Measurements from ENCODE around the gene MED27.

MED27 gene

GRCh38 chr9:131885144-131885609, 194.5 kb downstream of the MED27 start:
- no peak for DNase-seq (ENCODE audit: low read depth, low spot score)

- no peak for DNase-seq (ENCODE audit: low read depth, low spot score)
Observed at GRCh38 chr9:131884222-131884621, 195.4 kb downstream of the MED27 start.

- DNase-seq (ENCODE audit: low read depth, low spot score), result no peak
Observed at GRCh38 chr9:131880833-131881583, 198.7 kb downstream of the MED27 start.

DNA sequence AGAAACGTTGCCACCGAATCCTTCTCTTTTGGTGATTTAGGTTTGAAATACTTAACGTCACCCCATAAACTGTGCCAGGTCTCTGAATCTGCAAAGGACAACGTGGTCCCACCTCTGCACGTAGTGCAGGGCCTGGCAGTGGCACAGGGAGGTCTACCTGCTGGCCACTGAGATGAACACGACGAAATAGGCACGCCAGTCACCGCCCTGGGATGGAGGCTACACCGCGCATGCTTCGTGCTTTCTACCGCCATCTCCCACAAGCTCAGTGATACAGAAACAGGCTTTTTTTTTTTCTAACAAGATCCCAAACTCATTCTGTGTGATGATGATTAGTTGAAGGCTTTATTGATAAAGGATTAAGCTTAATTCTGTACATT, 199.8 kb downstream of the MED27 start:
- DNase-seq (ENCODE audit: low read depth, low spot score), result no peak

GRCh38 chr9:131879181-131879910, 200.3 kb downstream of the MED27 start:
- no peak for DNase-seq (ENCODE audit: low read depth, low spot score)

GRCh38 chr9:131876486-131876885, 203.2 kb downstream of the MED27 start:
- no peak for DNase-seq (ENCODE audit: low read depth, low spot score)

GRCh38 chr9:131875828-131876485, 203.7 kb downstream of the MED27 start:
- DNase-seq (ENCODE audit: low read depth, low spot score), result no peak

DNA sequence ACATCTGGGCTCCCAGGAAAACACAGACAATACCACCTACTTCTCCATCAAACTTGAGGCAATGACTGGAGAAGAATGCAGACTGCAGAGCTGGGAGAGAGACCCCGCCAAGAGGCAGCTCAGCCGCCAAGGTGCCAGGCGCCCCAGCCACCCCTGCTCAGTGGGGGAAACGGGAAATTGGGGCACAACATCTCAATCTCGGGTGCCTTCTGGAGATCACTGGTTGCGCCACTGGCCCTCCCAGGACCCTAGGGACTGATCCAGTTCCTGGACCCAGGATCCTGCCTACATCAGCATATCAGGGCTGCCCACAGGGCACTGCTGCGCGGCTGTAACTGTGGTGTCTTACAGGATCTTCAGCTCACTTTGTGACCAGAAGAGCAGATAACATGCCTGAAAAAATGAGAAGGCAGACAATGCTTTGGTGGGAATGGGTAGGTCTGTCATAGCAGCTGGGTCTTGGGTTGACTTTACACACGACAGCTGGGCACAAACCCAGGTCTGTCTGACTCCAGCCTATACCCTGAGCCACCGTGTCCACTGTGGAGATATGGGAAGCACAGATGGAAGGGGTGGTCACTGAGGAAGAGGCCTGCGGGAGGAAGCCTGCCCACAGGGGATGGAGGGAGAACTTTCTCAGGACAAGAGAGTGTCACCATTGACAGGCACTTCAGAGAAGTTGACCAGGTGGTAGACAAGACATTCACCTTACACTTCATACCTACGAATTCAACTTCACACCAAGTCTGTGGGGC, 204.6 kb downstream of the MED27 start:
- no peak for DNase-seq (ENCODE audit: low read depth, low spot score)

DNA sequence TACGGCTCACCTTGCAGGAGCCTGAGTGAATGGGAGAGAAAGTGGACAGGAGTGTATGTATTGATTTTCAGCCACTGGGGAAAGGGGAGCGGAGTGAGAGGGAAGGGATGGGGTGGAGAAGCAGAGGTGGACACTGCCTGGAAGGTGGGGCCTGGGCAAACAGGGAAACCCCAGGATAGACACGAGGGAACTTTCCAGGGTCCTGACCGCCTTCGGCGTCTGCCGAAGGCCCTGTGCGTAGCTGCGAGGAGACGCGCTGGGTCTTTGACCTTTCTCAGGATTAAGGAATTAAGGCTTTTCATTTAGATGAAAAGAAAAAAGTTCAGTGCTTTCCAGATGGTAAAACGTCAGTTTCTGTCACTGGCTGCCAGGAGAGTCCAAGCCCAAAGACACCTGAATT, 205.2 kb downstream of the MED27 start:
- no peak for DNase-seq (ENCODE audit: low read depth, low spot score)

- DNase-seq (ENCODE audit: low read depth, low spot score), result no peak
Observed at GRCh38 chr9:131873891-131874440, 205.7 kb downstream of the MED27 start.

- no peak for DNase-seq (ENCODE audit: low read depth, low spot score)
Observed at GRCh38 chr9:131873335-131873734, 206.3 kb downstream of the MED27 start.

DNA sequence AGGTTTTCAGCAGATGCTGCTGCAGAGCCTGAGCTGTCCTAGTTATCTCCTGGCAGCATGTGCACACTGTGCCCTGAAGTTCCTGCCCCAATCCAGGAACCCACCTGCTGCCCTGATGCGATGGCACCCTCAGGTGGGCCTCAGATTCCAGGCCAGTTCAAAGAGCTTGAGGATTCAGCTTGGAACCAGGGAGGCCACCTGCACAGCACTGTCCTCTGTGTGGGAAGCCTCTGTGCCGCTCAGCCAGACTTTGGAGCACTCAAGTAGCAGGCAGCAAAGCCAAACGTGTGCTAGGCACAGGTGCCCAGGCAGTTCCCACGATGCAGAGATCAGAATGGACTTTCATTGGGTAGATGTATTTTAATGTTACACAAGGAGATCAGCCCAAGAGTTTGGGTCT, 207.0 kb downstream of the MED27 start:
- no peak for DNase-seq (ENCODE audit: low read depth, low spot score)

GRCh38 chr9:131872006-131872405, 207.7 kb downstream of the MED27 start:
- DNase-seq (ENCODE audit: low read depth, low spot score), result no peak

DNA sequence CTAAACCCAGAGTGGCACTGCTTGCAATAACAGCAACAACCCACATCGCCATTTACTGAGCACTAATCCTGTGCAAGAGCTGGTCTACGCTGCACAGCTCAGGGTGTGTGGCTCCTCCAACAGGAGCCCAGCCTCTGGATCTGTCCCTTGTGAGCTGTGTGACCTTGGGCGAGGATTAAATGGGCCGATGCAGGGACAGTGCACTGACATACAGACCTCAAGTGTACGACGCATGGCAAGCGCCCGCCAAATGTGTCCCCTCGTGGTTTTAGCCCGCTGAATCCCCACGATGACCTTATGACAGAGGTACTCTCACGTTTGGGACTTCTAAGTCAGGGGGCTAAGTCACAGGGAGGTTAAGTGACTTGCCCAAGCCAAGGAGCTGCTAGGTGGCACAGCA, 209.5 kb downstream of the MED27 start:
- no peak for DNase-seq (ENCODE audit: low read depth, low spot score)

DNA sequence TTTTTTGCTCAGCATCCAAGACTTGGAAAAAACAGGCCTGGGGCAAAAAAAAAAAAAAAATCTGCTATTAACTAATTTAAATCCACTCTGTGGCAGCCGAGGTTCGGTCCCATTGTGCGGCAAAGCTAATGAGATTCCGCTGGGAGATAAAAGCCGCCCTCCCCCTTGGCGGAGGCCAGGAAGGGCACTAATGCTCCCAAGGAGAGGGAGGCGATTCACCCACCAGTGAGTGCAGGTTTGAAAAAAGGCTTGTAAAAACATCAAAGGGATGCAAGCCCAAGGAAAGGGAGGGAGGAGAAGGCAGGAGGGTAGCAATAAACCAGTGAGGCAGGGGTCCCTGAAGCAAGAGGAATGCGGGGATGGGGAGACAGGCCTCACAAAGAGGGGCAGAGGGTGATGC, 210.3 kb downstream of the MED27 start:
- DNase-seq (ENCODE audit: low read depth, low spot score), result no peak

GRCh38 chr9:131868766-131869165, 210.9 kb downstream of the MED27 start:
- no peak for DNase-seq (ENCODE audit: low read depth, low spot score)

DNA sequence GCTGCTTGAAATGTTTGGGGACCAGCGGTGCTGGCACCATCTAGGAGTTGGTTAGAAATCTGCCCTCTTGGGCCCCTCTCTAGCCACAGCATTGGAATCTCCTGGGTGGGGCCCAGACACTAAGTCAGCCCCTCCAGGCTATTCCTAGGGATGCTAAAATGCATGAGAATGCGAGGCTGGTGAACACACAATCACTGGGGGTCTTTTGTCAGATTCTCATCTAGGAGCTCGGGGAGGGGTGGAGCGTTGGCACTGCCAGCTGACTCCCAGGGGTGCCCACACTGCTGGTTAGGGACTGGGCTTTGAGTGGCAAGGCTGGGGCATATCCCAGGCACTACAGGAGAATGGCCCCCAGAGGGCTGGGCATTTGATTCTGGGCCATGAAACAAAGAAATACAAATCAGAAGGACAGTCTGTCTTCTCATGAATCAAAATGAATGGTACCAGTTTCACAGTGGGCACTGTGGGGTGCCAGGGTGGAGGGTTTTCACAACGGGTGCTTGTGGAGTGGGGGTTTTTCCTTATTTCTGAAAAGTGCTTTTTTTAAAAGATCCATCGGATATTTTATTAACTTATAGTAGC, 212.0 kb downstream of the MED27 start:
- no peak for DNase-seq (ENCODE audit: low read depth, low spot score)

GRCh38 chr9:131865446-131866195, 214.0 kb downstream of the MED27 start:
- DNase-seq (ENCODE audit: low read depth, low spot score), result no peak

GRCh38 chr9:131864531-131864930, 215.1 kb downstream of the MED27 start:
- DNase-seq (ENCODE audit: low read depth, low spot score), result no peak

GRCh38 chr9:131863306-131863896, 216.3 kb downstream of the MED27 start:
- no peak for DNase-seq (ENCODE audit: low read depth, low spot score)

Data from activated naive CD8-positive, alpha-beta T cell treated with anti-CD3 and anti-CD28 coated beads, Interleukin-2, amount 50 U/mL, for 16 hours (primary cell).